ENCODE data around the gene FBLN1. TPM values are rescaled to one million over a fixed set of nuclear protein-coding genes. Genes with fewer than 3 reads are reported as not detected.
"Not testable (repeated sequence)": the region's sequence is repeated elsewhere in the genome, so short reads cannot be mapped to it uniquely, and the experiment has no call there.

FBLN1 gene
- polyA plus RNA-seq, 1 experiment, result 1,033 TPM

DNA sequence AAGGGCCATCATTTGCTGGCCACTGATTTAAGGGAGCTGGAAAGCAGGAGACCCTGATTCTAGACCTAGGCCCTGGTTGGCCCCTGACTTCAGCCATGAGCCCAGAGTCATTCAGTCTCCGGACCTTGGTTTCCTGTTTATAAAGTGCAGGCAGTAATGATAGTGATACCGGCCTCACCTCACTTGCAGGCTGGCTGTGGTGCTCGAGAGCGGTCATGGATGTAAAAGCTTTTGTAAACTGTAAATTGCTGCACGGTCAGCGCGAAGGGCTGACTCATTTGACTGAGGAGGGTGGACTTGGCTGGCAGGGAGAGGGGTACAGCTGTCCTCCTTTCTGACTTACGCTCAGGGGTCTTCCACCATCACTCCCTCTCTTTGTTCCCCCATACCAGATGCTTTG, 37.4 kb downstream of the FBLN1 start:
- Histone ChIP-seq H3K4me3 (ENCODE audit: low read depth, low read length) (no peak overlapping the region), H3K27me3 (ENCODE audit: control insufficient read depth, insufficient read depth, low read length) (no peaks in the 10 kb centered on the region), H3K36me3 (ENCODE audit: control insufficient read depth, insufficient read depth, low read length) (peaks cover 69% of the 10 kb centered on the region)
- no peak for TF ChIP-seq CTCF (IDR thresholded peaks at IDR 0.05; ENCODE audit: insufficient read depth, low read depth, low read length)
- POLR2A ChIA-PET, result no interaction called here
- CTCF ChIA-PET, result interaction anchor here (0.9 to 1.2 kb wide), 2 partner anchors 11 to 14 kb away, joined by 3 to 4 read pairs; no protein-coding TSS in a partner anchor
- DNase-seq (ENCODE audit: low read depth), result no peak

- ChIA-PET CTCF (no interaction called here), POLR2A (no interaction called here)
- TF ChIP-seq CTCF (IDR thresholded peaks at IDR 0.05; ENCODE audit: insufficient read depth, low read depth, low read length), result no peak
- Histone ChIP-seq H3K36me3 (ENCODE audit: control insufficient read depth, insufficient read depth, low read length) (peaks cover 70% of the 10 kb centered on the region), H3K27me3 (ENCODE audit: control insufficient read depth, insufficient read depth, low read length) (no peaks in the 10 kb centered on the region), H3K4me3 (ENCODE audit: low read depth, low read length) (no peak overlapping the region)
- DNase-seq (ENCODE audit: low read depth), result no peak
These were observed 38.8 kb downstream of the FBLN1 start for GRCh38 chr22:45541382-45541979.

DNA sequence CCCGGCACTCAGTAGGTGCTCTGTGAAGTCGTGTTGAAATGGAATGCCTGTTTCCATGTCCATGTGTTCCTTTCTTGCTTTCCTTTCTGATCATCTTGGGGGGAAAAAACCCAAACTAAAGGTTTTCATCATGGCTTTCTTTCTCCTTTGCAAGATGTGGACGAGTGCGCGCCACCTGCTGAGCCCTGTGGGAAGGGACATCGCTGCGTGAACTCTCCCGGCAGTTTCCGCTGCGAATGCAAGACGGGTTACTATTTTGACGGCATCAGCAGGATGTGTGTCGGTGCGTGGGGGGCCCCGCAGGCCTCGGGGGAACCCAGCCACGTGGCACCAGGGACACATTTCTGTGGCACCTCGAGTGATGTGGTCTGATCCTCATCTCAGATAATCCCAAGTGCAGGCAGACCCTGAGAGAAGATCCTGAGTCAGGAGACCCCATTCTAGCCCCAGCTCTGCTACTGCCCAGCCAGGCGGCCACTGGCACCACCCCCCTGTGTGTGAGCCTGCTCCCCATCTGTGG, 39.4 kb downstream of the FBLN1 start:
- DNase-seq (ENCODE audit: low read depth), result no peak
- POLR2A ChIA-PET, result no interaction called here
- Histone ChIP-seq H3K36me3 (ENCODE audit: control insufficient read depth, insufficient read depth, low read length) (peaks cover 73% of the 10 kb centered on the region), H3K4me3 (ENCODE audit: low read depth, low read length) (no peak overlapping the region), H3K27me3 (ENCODE audit: control insufficient read depth, insufficient read depth, low read length) (no peaks in the 10 kb centered on the region)
- CTCF ChIA-PET, result no interaction called here
- no peak for TF ChIP-seq CTCF (IDR thresholded peaks at IDR 0.05; ENCODE audit: insufficient read depth, low read depth, low read length)

DNA sequence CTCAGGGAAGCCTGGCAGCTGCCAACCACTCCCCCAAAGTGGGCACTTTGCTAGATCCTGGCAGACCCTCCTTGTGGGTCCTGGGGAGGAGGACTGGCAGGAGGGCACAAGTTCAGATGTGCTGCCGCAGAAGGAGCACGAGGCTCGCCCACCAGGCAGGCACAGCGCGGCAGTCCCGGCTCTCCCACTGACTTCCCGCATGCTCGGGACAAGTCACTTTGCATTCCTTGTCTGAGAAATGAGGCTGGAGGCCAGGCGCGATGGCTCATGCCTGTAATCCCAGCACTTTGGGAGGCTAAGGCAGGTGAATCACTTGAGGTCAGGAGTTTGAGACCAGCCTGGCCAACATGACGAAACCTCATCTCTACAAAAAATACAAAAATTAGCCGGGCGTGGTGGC, 40.1 kb downstream of the FBLN1 start:
- peaks cover 77% of the 10 kb centered on the region for H3K36me3 ChIP-seq (ENCODE audit: control insufficient read depth, insufficient read depth, low read length)
- POLR2A ChIA-PET; H3K4me3 ChIP-seq (ENCODE audit: low read depth, low read length); CTCF ChIA-PET; DNase-seq (ENCODE audit: low read depth); H3K27me3 ChIP-seq (ENCODE audit: control insufficient read depth, insufficient read depth, low read length): not testable (repeated sequence)

DNA sequence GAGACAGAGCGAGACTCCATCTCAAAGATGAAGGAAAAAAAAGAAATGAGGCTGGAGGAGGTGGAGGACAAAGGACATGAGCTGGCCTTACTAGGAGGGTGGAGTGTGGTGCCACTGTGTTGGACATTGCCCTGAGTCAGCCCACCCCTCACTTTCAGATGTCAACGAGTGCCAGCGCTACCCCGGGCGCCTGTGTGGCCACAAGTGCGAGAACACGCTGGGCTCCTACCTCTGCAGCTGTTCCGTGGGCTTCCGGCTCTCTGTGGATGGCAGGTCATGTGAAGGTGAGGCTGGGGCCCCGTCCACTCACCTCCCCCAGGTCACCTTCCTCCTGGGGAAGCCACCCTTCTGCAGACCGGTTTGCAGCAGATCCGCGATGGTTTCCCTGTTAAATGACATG, 40.6 kb downstream of the FBLN1 start:
- CTCF ChIA-PET, result interaction anchor here (0.7 kb wide), 1 partner anchor 8 kb away, joined by 3 read pairs; no protein-coding TSS in a partner anchor
- TF ChIP-seq CTCF (IDR thresholded peaks at IDR 0.05; ENCODE audit: insufficient read depth, low read depth, low read length), result no peak
- POLR2A ChIA-PET, result no interaction called here
- no peaks in the 10 kb centered on the region for H3K27me3 ChIP-seq (ENCODE audit: control insufficient read depth, insufficient read depth, low read length)
- peaks cover 80% of the 10 kb centered on the region for H3K36me3 ChIP-seq (ENCODE audit: control insufficient read depth, insufficient read depth, low read length)
- no peak for DNase-seq (ENCODE audit: low read depth)
- H3K4me3 ChIP-seq (ENCODE audit: low read depth, low read length), result no peak overlapping the region

All from BJ (cell line).